ENCODE results near the gene ZDHHC16.

- TF ChIP-seq POLR2A (IDR thresholded peaks at IDR 0.05): no peak
- no peak for TF ChIP-seq CTCF (IDR thresholded peaks at IDR 0.05)
Measured at GRCh38 chr10:97500297-97500575, 54.3 kb downstream of the ZDHHC16 start.
